ENCODE results near the gene GLRA1. TPM values are rescaled to one million over a fixed set of nuclear protein-coding genes. Genes with fewer than 3 reads are reported as not detected.
A peak's percentile ranks its signal among the peaks of the same experiment; 100 is the strongest.
"Not testable (repeated sequence)": the region's sequence is repeated elsewhere in the genome, so short reads cannot be mapped to it uniquely, and the experiment has no call there.

GLRA1 gene
- total RNA-seq, 1 donor from 2014 or later: under 0.01 TPM

DNA sequence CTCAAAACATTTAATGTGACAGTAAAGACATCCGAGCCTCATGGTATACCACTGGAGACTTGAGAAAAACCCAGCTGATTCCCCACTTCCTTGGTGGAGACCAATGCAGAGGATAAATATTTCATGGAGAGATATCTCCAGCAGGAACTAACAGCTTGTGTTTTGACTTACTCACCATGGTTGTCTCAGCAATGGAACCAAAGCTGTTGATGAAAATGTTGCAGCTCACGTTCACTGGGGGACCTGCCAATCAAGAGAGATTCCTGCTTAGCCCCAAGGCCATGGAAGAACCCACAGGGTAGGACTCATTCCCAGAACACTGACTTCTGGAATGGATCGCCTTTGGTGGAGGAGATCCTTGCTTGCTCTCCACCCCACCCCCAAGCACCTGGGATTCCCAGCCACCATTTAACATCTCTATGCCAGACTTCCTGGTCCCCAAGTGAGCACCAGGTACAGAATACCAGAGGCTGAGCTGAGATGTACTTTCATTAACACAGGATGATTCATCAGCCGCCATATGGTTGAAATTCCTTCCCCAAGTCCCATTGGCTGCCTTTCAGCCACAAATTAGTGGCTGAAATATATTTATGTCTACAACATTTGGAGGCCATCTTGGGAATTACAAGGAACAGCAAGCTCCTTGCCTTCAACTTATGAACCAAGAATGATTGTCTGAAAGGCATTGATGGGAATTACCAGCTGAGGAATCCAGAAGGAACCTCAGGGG lies 37.9 kb downstream of the GLRA1 start:
- FAIRE-seq: no peak
- DNase-seq (ENCODE audit: low spot score in 2 of 2): no peak

DNA sequence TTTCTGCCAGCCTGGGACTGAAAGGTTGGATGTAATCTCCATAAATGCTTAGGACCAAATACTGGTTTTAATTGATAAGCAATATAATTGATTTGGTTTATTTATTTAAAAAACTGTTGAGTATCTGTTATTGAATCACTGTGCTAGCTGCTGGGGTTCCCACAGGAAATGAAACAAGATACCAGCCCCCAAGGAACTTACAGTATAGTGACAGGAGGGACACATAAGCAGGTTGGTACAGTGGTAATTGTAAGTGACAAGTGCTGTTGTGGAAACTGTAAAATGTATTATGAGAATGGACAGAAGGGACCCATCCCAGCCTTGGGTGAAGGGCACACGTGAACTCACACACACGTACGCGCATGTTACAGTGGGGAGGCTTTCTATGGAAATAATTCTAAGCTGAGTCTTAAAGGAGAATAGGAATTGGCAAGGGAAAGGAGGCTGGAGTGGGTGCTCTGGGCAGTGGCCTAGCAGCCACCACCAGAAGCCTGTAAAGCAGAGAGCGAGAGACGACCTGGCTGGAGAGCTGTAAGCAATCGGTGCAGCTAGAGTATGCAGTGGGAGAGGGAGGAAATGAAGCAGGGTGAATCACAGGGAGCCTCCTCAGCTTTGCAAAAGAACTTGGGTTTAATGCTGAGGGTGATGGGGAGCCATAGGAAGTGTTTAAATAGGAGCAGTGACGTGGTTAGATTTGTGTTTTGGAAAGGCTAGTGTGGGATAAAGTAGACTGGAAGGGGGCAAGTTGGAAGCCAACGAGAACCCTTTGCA lies 39.3 kb downstream of the GLRA1 start:
- no peak for FAIRE-seq
- no peak for DNase-seq (ENCODE audit: low spot score in 2 of 2)

DNA sequence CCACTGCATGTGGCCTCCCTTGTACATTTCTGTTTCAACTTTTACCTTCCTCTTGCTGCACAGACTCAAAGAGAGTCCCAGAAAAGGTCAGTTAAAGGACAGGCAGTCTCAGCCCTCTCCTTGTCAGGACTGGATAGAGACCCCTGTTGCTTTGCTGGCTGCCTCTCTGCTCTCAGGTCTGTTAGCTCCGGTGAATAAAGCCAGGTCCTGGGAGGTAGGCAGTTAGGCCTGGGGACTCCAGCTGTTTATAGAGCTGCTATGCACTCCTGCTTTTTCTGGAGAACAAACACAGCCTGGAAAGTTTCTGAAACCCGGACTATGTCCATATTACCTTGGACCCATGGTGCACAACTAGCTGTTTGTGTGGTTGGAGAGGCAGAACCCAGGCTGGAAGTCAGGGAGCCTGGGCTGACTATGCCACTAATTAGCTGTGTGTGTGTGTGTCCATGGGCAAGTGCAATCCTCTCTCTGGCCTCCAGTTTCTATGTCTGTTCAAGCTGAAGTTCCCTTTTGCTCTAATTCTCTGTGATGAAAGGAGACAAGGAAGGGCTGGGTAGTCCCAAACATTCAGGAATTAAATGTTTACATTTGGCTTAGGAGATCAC lies 42.9 kb downstream of the GLRA1 start:
- no peak for DNase-seq (ENCODE audit: low spot score in 2 of 2)
- FAIRE-seq: no peak

DNA sequence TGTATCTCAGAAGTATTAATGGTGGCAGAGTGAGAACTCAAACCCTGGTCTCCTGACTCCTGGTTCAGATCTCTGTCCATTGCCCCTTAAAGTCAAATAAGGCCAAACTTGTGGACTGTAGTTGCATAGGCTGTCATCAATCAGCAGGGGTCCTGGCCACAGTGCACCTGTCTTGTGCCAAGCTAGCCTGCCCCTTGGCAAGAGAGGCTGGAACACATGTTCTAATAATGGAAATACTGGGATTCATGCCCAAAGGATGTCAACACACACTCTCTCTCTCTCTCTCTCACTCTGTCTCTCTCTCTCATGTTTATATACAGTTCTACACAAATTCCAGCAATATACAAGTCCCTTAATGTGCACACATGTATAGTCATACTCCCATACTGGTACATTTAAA lies 44.3 kb downstream of the GLRA1 start:
- FAIRE-seq: no peak
- DNase-seq (ENCODE audit: low spot score in 2 of 2): no peak

DNA sequence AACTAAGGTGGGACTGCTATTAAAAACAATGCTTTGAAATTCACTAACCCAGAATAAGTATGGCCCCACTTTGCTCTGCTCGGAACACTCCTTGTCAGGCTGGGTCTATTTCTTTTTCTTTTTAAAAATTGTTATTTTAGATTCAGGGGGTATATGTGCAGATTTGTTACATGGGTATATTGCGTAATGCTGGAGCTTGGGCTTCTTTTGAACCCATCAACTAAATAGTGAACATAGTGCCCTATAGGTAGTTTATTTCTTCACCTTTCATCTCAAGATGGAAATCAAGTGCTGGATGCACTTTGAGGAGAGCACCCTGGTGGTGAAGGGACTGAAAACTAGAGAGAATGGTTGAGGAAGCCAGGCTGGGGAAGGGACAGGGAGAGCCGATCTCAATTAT lies 51.0 kb downstream of the GLRA1 start:
- FAIRE-seq (no peak), DNase-seq (ENCODE audit: low spot score in 2 of 2) (no peak)

DNA sequence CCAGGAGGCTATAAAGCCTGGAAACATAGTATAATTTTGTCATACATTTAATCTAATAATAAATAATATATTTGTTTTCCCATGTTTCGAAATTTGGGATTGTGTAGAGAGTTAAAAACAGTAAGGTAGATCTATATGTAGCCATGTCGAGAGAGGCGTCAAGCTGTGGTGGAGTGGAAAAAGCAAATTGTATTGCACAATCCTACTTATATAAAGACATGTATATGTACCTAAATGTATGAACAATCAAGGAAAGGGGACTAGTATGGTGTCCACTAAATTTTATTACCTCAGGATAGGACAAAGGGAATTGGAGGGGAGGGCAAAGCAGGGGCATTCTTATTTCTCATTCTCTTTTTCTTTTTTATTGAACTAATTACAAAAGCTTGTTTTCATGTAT lies 52.0 kb downstream of the GLRA1 start:
- FAIRE-seq (no peak), DNase-seq (ENCODE audit: low spot score in 2 of 2) (no peak)

DNA sequence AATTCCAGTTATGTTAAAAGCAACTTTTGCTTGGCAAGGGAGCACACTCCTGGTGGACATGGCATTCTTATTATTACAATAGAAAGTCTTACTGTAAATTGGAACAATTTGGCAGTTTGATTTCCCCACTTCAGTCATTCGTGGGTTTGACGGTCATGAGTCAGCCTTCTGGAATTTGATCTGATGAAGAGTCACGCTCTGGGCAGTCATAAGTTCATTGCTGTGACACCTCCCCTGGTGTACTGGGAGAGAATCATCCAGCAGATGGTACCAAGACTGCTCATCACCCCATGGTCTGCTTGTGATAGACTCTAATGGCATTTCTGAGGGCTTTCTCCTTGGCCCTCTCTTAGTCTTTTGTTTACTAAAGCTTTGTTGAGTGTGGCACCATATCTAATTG lies 53.8 kb downstream of the GLRA1 start:
- DNase-seq (ENCODE audit: low spot score in 2 of 2): no peak
- FAIRE-seq: no peak

DNA sequence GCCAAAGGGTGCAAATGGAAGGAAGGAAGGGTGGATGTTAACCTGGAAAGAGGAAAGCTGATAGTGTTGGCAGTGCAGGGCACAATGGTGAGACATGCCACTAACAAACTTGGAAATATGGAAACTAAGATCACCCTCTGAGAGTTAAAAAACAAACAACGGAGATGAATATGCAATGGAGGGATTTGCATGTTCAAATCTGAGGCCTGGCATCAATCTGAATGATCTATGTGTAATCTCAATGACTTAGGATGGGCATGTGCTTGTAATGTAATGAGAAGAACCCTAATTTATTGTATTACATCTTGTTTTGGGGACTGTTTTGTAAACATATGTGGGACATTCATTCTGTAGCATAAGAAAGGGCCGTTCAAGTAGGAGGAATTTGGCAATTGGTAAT lies 54.4 kb downstream of the GLRA1 start:
- FAIRE-seq: no peak
- DNase-seq (ENCODE audit: low spot score in 2 of 2): no peak

DNA sequence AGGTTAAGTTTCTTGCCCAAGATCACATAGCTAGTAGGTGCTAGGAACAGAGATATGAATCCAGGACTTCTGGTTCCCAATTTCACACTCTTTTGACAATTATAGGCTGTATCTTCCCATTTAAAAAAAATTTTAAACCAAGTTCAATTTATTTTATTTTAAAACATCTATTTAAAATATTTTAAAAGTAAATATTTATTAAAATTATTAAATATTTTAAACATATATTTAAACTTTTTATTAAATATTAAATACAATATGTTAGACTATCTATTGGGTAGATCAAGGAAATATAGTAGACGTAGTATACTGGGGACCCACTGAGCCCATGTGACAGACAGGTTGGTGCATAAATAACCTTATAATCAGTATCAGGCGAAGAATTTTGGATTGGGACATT lies 54.8 kb downstream of the GLRA1 start:
- FAIRE-seq (peak; percentile 87), DNase-seq (ENCODE audit: low spot score in 2 of 2) (no peak)

DNA sequence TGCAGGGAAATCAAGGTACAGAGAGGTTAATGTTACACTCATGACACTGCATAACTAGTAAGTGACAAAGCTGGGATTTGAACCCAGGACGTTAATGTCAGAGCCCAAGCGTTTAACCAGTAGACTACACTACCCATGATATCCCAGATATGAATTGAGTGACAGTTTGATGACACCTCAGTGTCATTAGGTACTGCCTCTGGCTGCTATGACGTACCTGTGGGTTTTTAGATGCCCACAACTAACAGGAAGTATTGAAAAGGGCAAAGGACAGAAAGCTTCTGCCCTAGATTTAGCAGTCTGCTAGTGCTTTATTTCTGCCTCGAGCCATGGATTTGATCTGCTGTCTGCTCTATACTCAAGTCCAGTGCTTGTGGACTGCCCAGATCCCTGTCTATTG lies 56.2 kb downstream of the GLRA1 start:
- FAIRE-seq (no peak), DNase-seq (ENCODE audit: low spot score in 2 of 2) (no peak)

DNA sequence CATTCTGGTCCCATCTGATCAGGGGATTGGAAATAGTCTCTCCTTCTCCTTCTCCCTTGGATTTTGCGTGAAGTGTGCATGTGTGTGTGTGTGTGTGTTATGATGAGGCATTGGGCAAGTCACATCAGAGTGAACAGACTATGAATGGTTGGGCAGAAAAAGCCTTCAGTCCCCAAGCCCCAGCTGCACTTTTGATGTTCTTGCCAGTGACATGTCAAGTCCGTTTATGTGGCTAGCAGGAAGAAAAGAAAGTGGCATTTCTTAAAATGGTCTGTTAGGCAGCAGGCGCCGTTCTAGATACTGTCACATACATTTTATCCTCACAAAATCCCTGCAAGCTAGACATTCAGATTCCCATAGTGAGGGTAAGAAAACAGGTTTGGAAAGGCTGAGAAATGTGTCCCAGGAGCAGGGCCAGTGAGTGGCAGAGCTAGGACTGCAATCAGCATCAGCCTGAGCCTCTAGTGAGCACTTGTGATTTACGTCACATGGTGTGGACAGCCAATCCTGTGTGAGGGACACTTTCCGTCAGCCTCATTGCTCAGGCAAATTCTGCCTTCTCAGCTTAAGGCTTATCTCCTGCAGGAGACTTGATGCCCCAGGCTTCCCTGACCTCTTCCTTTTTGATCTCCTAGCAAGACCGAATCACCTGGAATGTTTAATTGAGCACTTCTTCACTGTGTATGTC lies 60.4 kb downstream of the GLRA1 start:
- no peak for FAIRE-seq

DNA sequence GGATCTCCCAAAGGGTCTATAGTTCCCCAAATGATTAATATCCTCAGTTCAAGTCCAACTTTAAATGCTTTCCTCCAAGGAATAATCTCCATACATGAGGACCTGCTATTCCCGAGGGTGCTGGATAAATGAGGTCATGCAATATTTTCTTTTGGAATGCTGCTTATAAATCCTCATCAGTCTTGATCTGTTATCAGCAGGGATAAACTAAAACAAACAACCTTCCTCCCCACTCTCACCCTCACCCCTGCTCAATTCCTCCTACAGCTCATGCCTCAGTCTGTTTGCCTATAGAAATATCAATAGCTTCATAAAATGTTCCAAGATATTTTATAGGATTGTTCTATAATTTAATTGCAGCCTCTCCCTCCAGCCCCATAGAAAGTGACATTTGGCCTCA lies 61.1 kb downstream of the GLRA1 start:
- no peak for FAIRE-seq
- no peak for DNase-seq (ENCODE audit: low spot score in 2 of 2)

More for the DNA sequence above, 60.4 kb downstream of the GLRA1 start:
- DNase-seq (ENCODE audit: low spot score in 2 of 2): no peak

DNA sequence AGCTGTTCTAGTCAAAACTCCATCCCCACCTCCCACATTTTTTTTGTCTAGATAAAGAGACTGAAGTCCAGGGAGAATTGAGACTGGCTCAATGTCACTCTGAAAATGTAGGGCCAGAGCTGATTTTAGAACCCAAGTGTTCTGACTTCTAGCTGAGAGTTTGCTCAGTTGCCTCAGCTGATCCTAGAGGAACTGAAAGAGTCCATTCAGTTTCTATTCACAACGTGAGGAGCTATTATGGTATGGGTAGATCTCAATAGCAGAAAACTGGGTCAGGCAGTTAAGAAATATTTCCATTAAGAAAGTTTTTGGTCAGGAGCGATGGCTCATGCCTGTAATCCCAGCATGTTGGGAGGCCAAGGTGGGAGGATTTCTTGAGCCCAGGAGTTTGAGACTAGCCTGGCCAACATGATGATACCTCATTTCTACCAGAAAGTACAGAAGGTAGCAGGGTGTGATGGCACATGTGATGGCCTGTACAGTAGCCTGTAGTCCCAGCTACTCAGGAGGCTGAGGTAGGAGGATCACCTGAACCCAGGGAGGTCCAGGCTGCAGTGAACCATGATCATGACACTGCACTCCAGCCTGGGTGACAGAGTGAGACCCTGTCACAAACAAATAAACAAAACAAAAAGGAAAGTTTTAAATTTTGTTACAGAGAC lies 61.7 kb downstream of the GLRA1 start:
- DNase-seq (ENCODE audit: low spot score in 2 of 2) (no peak), FAIRE-seq (no peak)

DNA sequence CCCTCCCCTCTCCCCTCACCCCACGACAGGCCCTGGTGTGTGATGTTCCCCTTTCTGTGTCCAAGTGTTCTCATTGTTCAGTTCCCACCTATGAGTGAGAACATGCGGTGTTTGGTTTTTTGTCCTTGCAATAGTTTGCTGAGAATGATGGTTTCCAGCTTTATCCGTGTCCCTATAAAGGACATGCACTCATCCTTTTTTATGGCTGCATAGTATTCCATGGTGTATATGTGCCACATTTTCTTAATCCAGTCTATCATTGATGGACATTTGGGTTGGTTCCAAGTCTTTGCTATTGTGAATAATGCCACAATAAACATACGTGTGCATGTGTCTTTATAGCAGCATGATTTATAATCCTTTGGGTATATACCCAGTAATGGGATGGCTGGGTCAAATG lies 63.8 kb downstream of the GLRA1 start:
- DNase-seq (ENCODE audit: low spot score in 2 of 2); FAIRE-seq: not testable (repeated sequence)

DNA sequence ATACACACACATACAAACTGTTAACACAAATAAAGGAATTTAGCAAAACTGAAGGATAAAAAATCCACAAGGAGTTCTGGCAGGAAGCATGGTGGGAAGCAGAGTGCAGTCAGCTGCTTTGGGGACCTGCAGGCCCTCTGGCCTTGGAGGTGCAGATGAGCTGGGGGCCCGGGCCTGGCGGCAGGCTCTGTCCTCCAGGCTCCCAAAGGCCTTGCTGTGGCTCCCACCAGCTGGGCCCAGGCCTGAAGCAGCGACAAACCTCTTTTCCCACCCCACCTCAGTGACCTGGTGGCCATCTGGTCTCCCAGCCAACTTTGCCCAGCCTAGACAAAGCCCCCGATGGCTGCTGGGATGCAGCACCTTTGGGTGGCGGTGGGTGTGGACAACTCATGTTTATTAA lies 67.8 kb downstream of the GLRA1 start:
- FAIRE-seq (no peak), DNase-seq (ENCODE audit: low spot score in 2 of 2) (no peak)

DNA sequence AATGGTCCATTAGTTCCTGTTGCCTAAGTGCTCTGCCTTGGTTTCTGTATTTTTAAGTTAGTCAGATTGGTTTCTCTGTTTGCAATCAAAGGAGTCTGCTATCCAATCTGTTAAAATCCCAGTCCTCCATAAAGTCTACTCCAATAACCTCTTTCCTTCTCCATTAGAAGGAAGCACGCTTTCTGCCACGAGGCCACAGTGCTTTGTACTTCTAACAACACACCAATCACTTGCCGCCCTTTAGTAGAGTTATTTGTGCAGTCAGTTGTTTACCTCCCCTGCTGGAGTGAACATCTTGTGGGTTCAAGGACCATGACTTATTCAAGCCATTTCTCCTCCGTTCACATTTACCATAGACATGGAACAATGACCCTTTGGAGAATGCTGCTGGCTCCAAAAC lies 69.0 kb downstream of the GLRA1 start:
- no peak for DNase-seq (ENCODE audit: low spot score in 2 of 2)
- no peak for FAIRE-seq

DNA sequence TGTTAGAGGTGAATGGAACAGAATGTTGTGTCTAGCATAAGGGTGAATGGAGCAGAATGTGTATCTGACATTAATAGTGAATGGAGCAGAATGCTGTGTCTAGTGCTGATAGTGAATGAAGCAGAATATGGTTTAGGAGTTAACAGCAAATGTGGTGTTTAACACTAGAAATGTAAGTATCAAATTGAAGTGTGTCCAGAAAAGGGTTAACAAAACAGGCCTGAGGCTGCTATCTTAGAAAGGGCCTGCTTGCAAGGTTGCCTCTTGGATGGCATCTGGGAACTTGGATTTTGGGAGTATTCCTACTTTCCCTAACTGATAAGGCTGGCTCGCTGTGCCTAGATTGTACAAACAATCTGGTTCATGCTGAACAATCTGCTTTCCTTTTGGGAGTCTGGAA lies 76.8 kb downstream of the GLRA1 start:
- DNase-seq (ENCODE audit: low spot score in 2 of 2) (no peak), FAIRE-seq (no peak)

DNA sequence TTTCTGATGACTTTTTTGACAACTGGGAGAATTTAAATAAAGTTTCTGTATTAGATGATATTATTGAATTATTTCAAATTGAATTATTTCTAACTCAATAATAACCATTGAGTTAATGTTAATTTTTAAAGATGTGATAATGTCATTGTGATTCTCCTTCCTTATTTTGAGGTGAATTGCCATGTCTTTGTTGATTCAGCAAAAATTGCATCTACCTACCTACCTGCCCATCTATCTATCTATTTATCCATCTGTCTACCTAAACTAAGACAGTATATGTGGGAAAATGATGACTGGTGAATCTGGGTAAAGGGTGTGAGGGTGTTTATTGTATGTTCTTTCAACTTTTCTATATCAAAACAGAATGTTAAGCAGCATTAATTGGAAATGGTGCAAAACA lies 77.9 kb downstream of the GLRA1 start:
- FAIRE-seq (no peak), DNase-seq (ENCODE audit: low spot score in 2 of 2) (no peak)

DNA sequence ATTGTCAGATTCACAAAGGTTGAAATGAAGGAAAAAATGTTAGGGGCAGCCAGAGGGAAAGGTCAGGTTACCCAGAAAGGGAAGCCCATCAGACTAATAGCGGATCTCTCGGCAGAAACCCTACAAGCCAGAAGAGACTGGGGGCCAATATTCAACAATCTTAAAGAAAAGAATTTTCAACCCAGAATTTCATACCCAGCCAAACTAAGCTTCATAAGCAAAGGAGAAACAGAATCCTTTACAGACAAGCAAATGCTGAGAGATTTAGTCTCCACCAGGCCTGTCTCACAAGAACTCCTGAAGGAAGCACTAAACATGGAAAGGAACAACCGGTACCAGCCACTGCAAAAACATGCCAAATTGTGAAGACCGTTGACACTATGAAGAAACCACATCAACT lies 91.8 kb downstream of the GLRA1 start:
- FAIRE-seq; DNase-seq (ENCODE audit: low spot score in 2 of 2): not testable (repeated sequence)

DNA sequence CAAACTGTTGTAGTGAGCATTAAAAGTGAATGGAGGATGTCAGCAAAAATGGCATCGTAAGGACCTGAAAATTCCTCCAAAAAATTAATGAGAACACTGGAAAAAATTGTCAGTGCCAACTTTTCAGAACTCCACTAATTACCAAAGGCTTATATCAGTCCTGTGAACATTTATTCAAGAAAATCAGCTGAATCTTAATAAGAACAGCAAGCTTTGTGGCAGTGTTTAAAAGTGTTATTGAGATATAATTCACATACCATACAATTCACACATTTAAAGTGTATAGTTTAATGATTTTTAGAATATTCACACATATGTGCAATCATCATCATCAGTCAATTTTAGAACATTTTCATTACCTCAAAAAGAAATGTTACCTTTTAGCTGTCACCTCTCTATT lies 95.3 kb downstream of the GLRA1 start:
- no peak for FAIRE-seq
- DNase-seq (ENCODE audit: low spot score in 2 of 2): no peak

DNA sequence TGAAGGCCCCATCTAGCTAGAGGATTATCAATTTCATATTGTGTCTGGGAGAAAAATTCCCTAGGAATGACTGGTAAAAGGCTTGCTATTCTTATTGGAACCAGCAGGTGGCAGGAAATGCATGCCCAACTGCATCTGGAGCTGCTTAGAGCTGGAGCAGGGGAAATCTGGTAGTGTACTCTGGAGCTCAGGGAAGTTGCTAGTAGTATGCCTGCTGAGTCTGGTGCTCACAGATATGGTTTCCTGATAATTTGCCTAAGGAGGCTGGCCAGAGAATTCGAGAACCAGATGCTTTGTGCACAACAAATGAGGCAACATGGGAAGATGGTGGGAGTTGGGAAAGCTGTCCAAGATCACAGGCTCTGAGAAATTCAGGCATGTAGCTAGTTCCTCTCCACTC lies 99.2 kb downstream of the GLRA1 start:
- DNase-seq (ENCODE audit: low spot score in 2 of 2) (peak; percentile 13 to 40), FAIRE-seq (peak; percentile 87)
